HAP-1 (cell line): ENCODE results near the gene SPANXN2.
"Not testable (repeated sequence)": the region's sequence is repeated elsewhere in the genome, so short reads cannot be mapped to it uniquely, and the experiment has no call there.

Experiments
- DNase-seq, 2 experiments: peaks; one replicate each; pipeline ENCODE4 v3.0.0-alpha.2; 2016 to 2020; ENCODE audit warnings: low spot score in 2 of 2
- H3K27me3 ChIP-seq: fragments of 250-450 bp; sonication (Bioruptor Pico); 2 replicates; pipeline ENCODE4 v1.5.1; 2020; ENCODE audit warnings: low read depth, mild to moderate bottlenecking, moderate library complexity
- H3K36me3 ChIP-seq: fragments of 250-450 bp; sonication (Bioruptor Pico); replicated peaks from 2 replicates; pipeline ENCODE4 v1.5.1; 2020; ENCODE audit warnings: mild to moderate bottlenecking
- H3K4me1 ChIP-seq: fragments of 250-450 bp; sonication (Bioruptor Pico); 2 replicates; pipeline ENCODE4 v1.5.1; 2020; ENCODE audit warnings: mild to moderate bottlenecking
- H3K4me3 ChIP-seq: fragments of 250-450 bp; sonication (Bioruptor Pico); 2 replicates; pipeline ENCODE4 v1.5.1; 2020; ENCODE audit warnings: mild to moderate bottlenecking, moderate library complexity
- H3K9me3 ChIP-seq: fragments of 250-450 bp; sonication (Bioruptor Pico); 2 replicates; pipeline ENCODE4 v1.5.1; 2020; ENCODE audit warnings: mild to moderate bottlenecking, moderate library complexity
- in situ Hi-C: fragments of 300-500 bp; cut with MboI; formaldehyde crosslinking; loops from 3 replicates; pipeline ENCODE4 v1.14.3; 2020; ENCODE audit warnings: low sequenced_read_pairs, inconsistent platforms, mixed read lengths

Gene SPANXN2, protein sequence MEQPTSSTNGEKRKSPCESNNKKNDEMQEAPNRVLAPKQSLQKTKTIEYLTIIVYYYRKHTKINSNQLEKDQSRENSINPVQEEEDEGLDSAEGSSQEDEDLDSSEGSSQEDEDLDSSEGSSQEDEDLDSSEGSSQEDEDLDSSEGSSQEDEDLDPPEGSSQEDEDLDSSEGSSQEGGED

DNA sequence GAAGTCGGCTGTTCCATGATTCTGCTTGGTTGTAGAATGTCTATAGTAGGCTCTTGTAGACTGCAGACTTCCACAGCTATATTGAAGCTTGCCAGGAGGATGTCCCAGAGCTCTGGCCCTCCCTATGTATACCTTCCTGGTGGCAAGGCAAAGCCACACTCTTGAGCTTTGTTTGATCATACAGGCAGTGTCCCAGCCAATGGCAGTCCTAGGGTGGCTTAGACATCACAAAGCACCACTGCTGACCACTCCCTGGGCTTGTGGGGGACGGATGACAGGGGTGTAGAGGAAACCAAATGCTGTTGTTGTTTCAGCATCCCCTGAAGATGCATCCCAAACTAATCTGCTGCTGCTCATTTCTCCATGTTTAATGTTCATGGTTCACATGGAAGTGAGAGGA, at the start of gene SPANXN2:
TSS of gene SPANXN2 (minus strand) at position 101 of the 400 bp plus-strand sequence. CDS start at position 17, 84 bp downstream.
- H3K4me1 ChIP-seq, H3K9me3 ChIP-seq, H3K27me3 ChIP-seq, H3K4me3 ChIP-seq, in situ Hi-C loops, DNase-seq, H3K36me3 ChIP-seq: not testable (repeated sequence)

DNA sequence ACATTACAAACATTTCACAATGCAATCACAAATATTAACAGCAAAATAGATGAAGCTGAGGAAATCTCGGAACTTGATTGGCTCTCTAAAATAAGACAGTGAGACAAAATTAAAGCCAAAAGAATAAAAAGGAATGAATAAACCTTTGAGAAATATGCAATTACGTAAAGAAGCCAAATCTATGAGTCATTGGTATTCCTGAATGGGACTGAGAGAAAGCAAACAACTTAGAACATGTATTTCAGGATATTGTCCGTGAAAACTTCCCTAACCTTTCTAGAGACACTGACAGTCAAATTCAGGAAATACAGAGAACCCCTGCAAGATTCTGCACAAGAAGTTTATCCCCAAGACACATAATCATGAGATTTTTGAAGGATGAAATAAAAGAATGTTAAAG, 48.4 kb upstream of the SPANXN2 start:
- H3K27me3 ChIP-seq = no peaks in the 10 kb centered on the region
- no peak for DNase-seq
- H3K36me3 ChIP-seq = no peaks in the 10 kb centered on the region
- H3K4me3 ChIP-seq = no peak overlapping the region
- no peaks in the 10 kb centered on the region for H3K9me3 ChIP-seq
- H3K4me1 ChIP-seq = no peaks in the 10 kb centered on the region
- in situ Hi-C loops = no loop called here

DNA sequence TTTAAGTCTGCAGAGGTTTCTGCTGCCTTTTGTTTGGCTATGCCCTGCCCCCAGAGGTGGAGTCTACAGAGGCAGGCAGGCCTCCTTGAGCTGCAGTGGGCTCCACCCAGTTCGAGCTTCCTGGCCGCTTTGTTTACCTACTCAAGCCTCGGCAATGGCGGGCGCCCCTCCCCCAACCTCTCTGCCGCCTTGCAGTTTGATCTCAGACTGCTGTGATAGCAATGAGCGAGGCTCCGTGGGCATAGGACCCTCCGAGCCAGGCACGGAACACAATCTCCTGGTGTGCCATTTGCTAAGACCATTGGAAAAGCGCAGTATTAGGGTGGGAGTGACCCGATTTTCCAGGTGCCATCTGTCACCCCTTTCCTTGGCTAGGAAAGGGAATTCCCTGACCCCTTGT, 47.2 kb upstream of the SPANXN2 start:
- H3K27me3 ChIP-seq, H3K4me3 ChIP-seq, H3K36me3 ChIP-seq, in situ Hi-C loops, DNase-seq, H3K9me3 ChIP-seq, H3K4me1 ChIP-seq: not testable (repeated sequence)

DNA sequence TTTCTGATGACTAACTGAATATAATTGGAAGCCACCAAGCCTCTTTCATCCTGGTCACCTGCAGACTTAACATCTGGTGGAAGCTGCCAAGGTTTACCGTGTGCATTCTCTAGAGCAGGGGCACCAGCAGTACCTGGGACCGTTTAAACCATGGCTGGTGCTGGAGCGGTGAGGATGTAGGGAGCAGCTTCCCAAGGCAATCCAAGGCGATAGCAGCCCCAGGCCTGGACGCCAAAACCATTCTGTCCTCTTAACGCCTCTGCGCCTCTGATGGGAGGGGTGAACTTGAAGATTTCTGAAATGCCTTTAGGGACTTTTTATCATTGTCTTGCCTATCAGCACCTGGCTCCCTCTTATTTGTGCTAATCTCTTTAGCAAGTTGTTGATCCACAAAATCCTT, 37.3 kb upstream of the SPANXN2 start:
- H3K36me3 ChIP-seq = no peaks in the 10 kb centered on the region
- H3K27me3 ChIP-seq = no peaks in the 10 kb centered on the region
- no peak overlapping the region for H3K4me3 ChIP-seq
- in situ Hi-C loops = no loop called here
- no peak for DNase-seq
- no peaks in the 10 kb centered on the region; the same call in 1 of the 2 replicates for H3K9me3 ChIP-seq
- H3K4me1 ChIP-seq = no peaks in the 10 kb centered on the region

DNA sequence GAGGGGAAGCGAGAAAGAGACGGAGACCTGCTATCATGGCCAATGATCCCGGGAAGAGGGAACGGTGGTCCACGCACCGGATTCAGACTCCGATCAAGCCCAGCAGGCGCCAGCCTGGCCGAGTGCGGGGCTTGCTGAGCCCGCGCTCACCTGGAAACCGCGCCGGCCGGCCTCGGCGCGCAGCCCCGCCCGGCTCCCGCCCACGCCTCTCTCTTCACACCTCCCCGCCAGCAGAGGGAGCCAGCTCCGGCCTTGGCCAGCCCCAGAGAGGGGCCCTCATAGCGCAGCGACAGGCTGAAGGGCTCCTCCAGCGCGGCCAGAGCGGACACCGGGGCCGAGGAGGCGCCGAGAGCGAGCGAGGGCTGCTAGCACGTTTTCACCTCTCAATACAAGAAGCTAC, 36.8 kb upstream of the SPANXN2 start:
- no peaks in the 10 kb centered on the region for H3K27me3 ChIP-seq
- no peak for DNase-seq
- in situ Hi-C loops = no loop called here
- H3K9me3 ChIP-seq = no peaks in the 10 kb centered on the region; the same call in 1 of the 2 replicates
- no peaks in the 10 kb centered on the region for H3K36me3 ChIP-seq
- H3K4me1 ChIP-seq = no peaks in the 10 kb centered on the region
- no peak overlapping the region for H3K4me3 ChIP-seq

DNA sequence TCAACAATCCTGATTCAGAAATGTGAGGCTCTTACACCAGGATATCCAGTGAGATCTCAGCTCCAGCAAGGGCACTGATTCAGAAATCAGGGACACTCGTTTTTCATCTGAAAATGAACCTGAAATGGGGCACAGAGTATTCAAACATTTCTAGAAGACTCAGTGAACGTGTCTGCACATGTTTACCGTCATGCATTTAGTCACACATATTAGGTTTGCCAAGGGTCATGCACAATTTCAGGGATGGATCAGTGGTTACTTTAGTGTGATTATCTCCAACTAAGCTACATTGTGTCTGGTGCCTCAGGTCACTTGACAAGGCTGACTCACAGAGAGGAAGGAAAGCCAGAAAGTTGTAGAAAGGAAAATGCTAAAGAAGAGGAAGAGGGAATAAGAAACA, 33.6 kb upstream of the SPANXN2 start:
- in situ Hi-C loops = no loop called here
- Histone ChIP-seq H3K4me3 (no peak overlapping the region), H3K27me3 (no peaks in the 10 kb centered on the region), H3K4me1 (no peaks in the 10 kb centered on the region), H3K36me3 (no peaks in the 10 kb centered on the region), H3K9me3 (no peaks in the 10 kb centered on the region; the same call in 1 of the 2 replicates)
- DNase-seq = no peak

- Histone ChIP-seq H3K9me3 (peaks cover 3% of the 10 kb centered on the region; the same call in 1 of the 2 replicates), H3K4me3 (no peak overlapping the region), H3K36me3 (no peaks in the 10 kb centered on the region), H3K4me1 (no peaks in the 10 kb centered on the region), H3K27me3 (no peaks in the 10 kb centered on the region)
- DNase-seq = no peak
- in situ Hi-C loops = no loop called here
Observed at GRCh38 chrX:143733866-143734265, 13.3 kb upstream of the SPANXN2 start.

DNA sequence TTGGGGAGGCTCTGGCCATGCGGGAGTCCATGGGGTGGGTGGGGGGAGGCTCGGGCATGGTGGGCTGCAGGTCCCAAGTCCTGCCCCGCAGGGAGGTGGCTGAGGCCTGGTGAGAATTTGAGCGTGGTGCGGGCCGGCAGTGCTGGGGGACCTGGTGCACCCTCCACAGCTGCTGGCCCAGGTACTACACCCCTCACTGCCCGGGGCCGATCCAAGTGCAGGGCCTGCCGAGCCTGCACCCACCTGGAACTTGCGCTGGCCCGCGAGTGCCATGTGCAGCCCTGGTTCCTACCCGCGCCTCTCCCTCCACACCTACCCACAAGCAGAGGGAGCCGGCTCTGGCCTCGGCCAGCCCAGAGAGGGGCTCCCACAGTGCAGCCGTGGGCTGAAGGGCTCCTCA, 5.7 kb upstream of the SPANXN2 start:
- no peaks in the 10 kb centered on the region for H3K27me3 ChIP-seq
- H3K9me3 ChIP-seq = no peaks in the 10 kb centered on the region
- in situ Hi-C loops = no loop called here
- no peaks in the 10 kb centered on the region for H3K36me3 ChIP-seq
- no peak for DNase-seq
- no peaks in the 10 kb centered on the region for H3K4me1 ChIP-seq
- no peak overlapping the region for H3K4me3 ChIP-seq

GRCh38 chrX:143701460-143701859, 19.1 kb downstream of the SPANXN2 start:
- no peak overlapping the region for H3K4me3 ChIP-seq
- no peaks in the 10 kb centered on the region for H3K4me1 ChIP-seq
- no peaks in the 10 kb centered on the region for H3K27me3 ChIP-seq
- DNase-seq = no peak
- no peaks in the 10 kb centered on the region for H3K36me3 ChIP-seq
- H3K9me3 ChIP-seq = no peaks in the 10 kb centered on the region
- in situ Hi-C loops = no loop called here

- in situ Hi-C loops = no loop called here
- DNase-seq = no peak
- Histone ChIP-seq H3K9me3 (no peaks in the 10 kb centered on the region), H3K4me1 (no peaks in the 10 kb centered on the region), H3K27me3 (no peaks in the 10 kb centered on the region), H3K4me3 (no peak overlapping the region), H3K36me3 (no peaks in the 10 kb centered on the region)
Observed at GRCh38 chrX:143694885-143695284, 25.7 kb downstream of the SPANXN2 start.

GRCh38 chrX:143683486-143683885, 37.1 kb downstream of the SPANXN2 start:
- no peaks in the 10 kb centered on the region for H3K27me3 ChIP-seq
- DNase-seq = no peak
- H3K4me3 ChIP-seq = no peak overlapping the region
- in situ Hi-C loops = no loop called here
- no peaks in the 10 kb centered on the region for H3K4me1 ChIP-seq
- H3K9me3 ChIP-seq = no peaks in the 10 kb centered on the region
- no peaks in the 10 kb centered on the region for H3K36me3 ChIP-seq

GRCh38 chrX:143674926-143675325, 45.6 kb downstream of the SPANXN2 start:
- H3K27me3 ChIP-seq = no peaks in the 10 kb centered on the region
- no peaks in the 10 kb centered on the region for H3K9me3 ChIP-seq
- no peaks in the 10 kb centered on the region for H3K4me1 ChIP-seq
- in situ Hi-C loops = no loop called here
- H3K4me3 ChIP-seq = no peak overlapping the region
- DNase-seq = no peak
- no peaks in the 10 kb centered on the region for H3K36me3 ChIP-seq

- H3K9me3 ChIP-seq = no peaks in the 10 kb centered on the region
- no peaks in the 10 kb centered on the region for H3K36me3 ChIP-seq
- no peak for DNase-seq
- in situ Hi-C loops = no loop called here
- H3K27me3 ChIP-seq = no peaks in the 10 kb centered on the region
- no peak overlapping the region for H3K4me3 ChIP-seq
- no peaks in the 10 kb centered on the region for H3K4me1 ChIP-seq
Observed at GRCh38 chrX:143669395-143669794, 51.2 kb downstream of the SPANXN2 start.

DNA sequence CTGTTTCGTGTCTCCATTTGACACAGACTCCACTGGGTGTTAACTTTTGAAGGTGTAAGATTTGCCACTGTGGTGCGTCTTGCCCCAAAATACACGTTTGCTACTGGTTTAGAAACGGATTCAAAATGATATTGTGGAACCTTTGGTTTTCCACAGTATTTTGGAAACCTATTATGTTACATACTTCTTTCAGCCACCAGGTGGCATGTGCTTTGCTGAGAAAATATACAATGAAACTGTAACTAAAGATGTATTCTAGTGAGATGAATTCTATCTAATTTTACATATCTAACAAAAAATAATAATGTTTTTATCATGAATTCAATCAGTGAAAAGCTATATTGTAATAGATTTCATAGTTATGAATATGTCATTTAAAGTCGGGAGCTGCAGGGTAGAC, 56.2 kb downstream of the SPANXN2 start:
- Histone ChIP-seq H3K36me3 (no peaks in the 10 kb centered on the region), H3K4me3 (no peak overlapping the region), H3K9me3 (no peaks in the 10 kb centered on the region), H3K4me1 (no peaks in the 10 kb centered on the region), H3K27me3 (no peaks in the 10 kb centered on the region)
- peak; percentile 4 to 8 for DNase-seq
- in situ Hi-C loops = no loop called here

DNA sequence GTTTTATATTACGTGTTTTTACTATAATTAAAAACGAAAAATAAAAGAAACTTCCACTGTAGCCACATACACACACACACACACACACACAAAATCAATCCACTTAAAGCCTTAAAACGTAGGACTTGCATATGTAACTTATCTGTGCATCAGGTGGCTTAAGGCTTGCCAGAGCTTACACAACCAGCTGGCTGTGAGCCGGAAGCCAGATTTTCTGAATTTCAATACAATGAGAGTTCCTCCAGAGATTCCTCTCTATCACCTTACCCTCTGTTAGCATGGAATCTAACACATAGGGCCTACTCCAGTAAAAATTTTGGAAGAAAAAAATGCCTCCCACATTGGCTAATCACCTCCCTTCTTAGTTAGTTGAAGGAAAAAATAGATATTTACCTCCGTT, 56.8 kb downstream of the SPANXN2 start:
- H3K9me3 ChIP-seq = no peaks in the 10 kb centered on the region
- no peaks in the 10 kb centered on the region for H3K4me1 ChIP-seq
- H3K36me3 ChIP-seq = no peaks in the 10 kb centered on the region
- DNase-seq = no peak
- no peaks in the 10 kb centered on the region for H3K27me3 ChIP-seq
- in situ Hi-C loops = no loop called here
- H3K4me3 ChIP-seq = no peak overlapping the region
